Stimulated activated CD8-positive, alpha-beta memory T cell treated with anti-CD3 and anti-CD28 coated beads, Interleukin-7, amount 100 ng/mL, for 4 hours (primary cell): Measurements from ENCODE around the gene ANKS1A.
"Not testable (repeated sequence)": the region's sequence is repeated elsewhere in the genome, so short reads cannot be mapped to it uniquely, and the experiment has no call there.

ENCODE experiments used
- DNase-seq, 2 donors: peaks; one replicate each; pipeline ENCODE4 v3.0.0-alpha.2; 2020; ENCODE audit warnings: low read depth in 2 of 2

The ANKS1A gene

GRCh38 chr6:34994693-34995092 lies 105.6 kb downstream of the ANKS1A start:
- DNase-seq: no peak

GRCh38 chr6:34998417-34998816 lies 109.4 kb downstream of the ANKS1A start:
- DNase-seq: not testable (repeated sequence)

- not testable (repeated sequence) for DNase-seq
Observed at GRCh38 chr6:34999153-34999552, 110.1 kb downstream of the ANKS1A start.

GRCh38 chr6:34999962-35000361 lies 110.9 kb downstream of the ANKS1A start:
- not testable (repeated sequence) for DNase-seq

GRCh38 chr6:35001349-35001748 lies 112.3 kb downstream of the ANKS1A start:
- DNase-seq: not testable (repeated sequence)

GRCh38 chr6:35003886-35004530 lies 115.0 kb downstream of the ANKS1A start:
- DNase-seq: not testable (repeated sequence)

GRCh38 chr6:35007016-35007415 lies 118.0 kb downstream of the ANKS1A start:
- DNase-seq: no peak

GRCh38 chr6:35008858-35009257 lies 119.8 kb downstream of the ANKS1A start:
- no peak for DNase-seq

GRCh38 chr6:35011096-35012041 lies 122.3 kb downstream of the ANKS1A start:
- DNase-seq: no peak

- no peak for DNase-seq
Observed at GRCh38 chr6:35013701-35014100, 124.6 kb downstream of the ANKS1A start.

GRCh38 chr6:35014341-35014740 lies 125.3 kb downstream of the ANKS1A start:
- DNase-seq: no peak

GRCh38 chr6:35014786-35015185 lies 125.7 kb downstream of the ANKS1A start:
- no peak for DNase-seq

- DNase-seq: no peak
Observed at GRCh38 chr6:35015476-35015875, 126.4 kb downstream of the ANKS1A start.

GRCh38 chr6:35015996-35016395 lies 126.9 kb downstream of the ANKS1A start:
- DNase-seq: no peak

GRCh38 chr6:35016502-35017321 lies 127.7 kb downstream of the ANKS1A start:
- no peak for DNase-seq

- no peak for DNase-seq
Observed at GRCh38 chr6:35017411-35018181, 128.5 kb downstream of the ANKS1A start.

GRCh38 chr6:35018182-35018519 lies 129.1 kb downstream of the ANKS1A start:
- no peak for DNase-seq

- DNase-seq: no peak
Observed at GRCh38 chr6:35018746-35019145, 129.7 kb downstream of the ANKS1A start.

GRCh38 chr6:35019171-35019570 lies 130.1 kb downstream of the ANKS1A start:
- no peak for DNase-seq

GRCh38 chr6:35019831-35020230 lies 130.8 kb downstream of the ANKS1A start:
- DNase-seq: no peak

GRCh38 chr6:35021004-35021403 lies 131.9 kb downstream of the ANKS1A start:
- no peak for DNase-seq
